CD4-positive, alpha-beta T cell (primary cell): ENCODE results near the gene STARD3. TPM values are rescaled to one million over a fixed set of nuclear protein-coding genes. Genes with fewer than 3 reads are reported as not detected.
"Not testable (repeated sequence)": the region's sequence is repeated elsewhere in the genome, so short reads cannot be mapped to it uniquely, and the experiment has no call there.

Experiments used
- ATAC-seq: fragments of 200-7000 bp; cut with Tn5 transposase; one replicate; pipeline ENCODE4 v1.10.0; 2022; ENCODE audit warnings: mild to moderate bottlenecking; ENCODE audit not compliant: poor library complexity
- CTCF ChIA-PET: fragments of 350-600 bp; sonication (Branson Sonifier 250); formaldehyde crosslinking; loops from one replicate; lab custom pipeline; 2021; ENCODE audit warnings: antibody characterized with exemption, inconsistent platforms; lab: Charles Lee
- POLR2A ChIA-PET: fragments of 350-600 bp; sonication (Branson Sonifier 250); formaldehyde crosslinking; loops from one replicate; lab custom pipeline; 2021; ENCODE audit warnings: antibody characterized with exemption, inconsistent platforms; lab: Charles Lee
- DNase-seq, 14 experiments: peaks; one replicate each; pipeline ENCODE4 v3.0.0-alpha.2; 2013 to 2020; ENCODE audit warnings: mixed read lengths in 2 of 14
- H3K27ac ChIP-seq, 2 donors: one replicate each; pipeline versions ENCODE4 v1.5.1 to v1.7.0; 2013; ENCODE audit warnings: low read length in 2 of 2, low read depth in 1 of 2, mild to moderate bottlenecking in 1 of 2
- H3K27me3 ChIP-seq, 2 experiments: 1 replicate in 1 of 2; 2 replicates in 1 of 2; pipeline versions ENCODE4 v1.6.1 to v1.7.0; 2013; ENCODE audit warnings: low read length in 2 of 2, control low read depth in 1 of 2, mild to moderate bottlenecking in 1 of 2, moderate library complexity in 1 of 2; ENCODE audit not compliant: insufficient read depth in 2 of 2, control insufficient read depth in 1 of 2
- H3K36me3 ChIP-seq: one replicate; pipeline ENCODE4 v1.6.1; 2013; ENCODE audit warnings: low read length, control low read depth; ENCODE audit not compliant: insufficient read depth
- H3K4me1 ChIP-seq: one replicate; pipeline ENCODE4 v1.6.1; 2013; ENCODE audit warnings: low read length, control low read depth; ENCODE audit not compliant: insufficient read depth
- H3K4me3 ChIP-seq: one replicate; pipeline ENCODE4 v1.5.1; 2013; ENCODE audit warnings: mild to moderate bottlenecking, low read length, moderate library complexity
- H3K9me3 ChIP-seq, 2 experiments: 1 replicate in 1 of 2; 2 replicates in 1 of 2; pipeline versions ENCODE4 v1.6.1 to v1.7.0; 2013; ENCODE audit warnings: low read length in 2 of 2, mild to moderate bottlenecking in 2 of 2, control low read depth in 1 of 2, moderate library complexity in 1 of 2; ENCODE audit not compliant: control insufficient read depth in 1 of 2, insufficient read depth in 1 of 2
- H3K27ac Mint-ChIP-seq: one replicate; pipeline ENCODE4 v1.8.0; 2020; ENCODE audit warnings: mixed read lengths
- H3K27me3 Mint-ChIP-seq: one replicate; pipeline ENCODE4 v1.8.0; 2021; ENCODE audit warnings: mixed read lengths
- H3K36me3 Mint-ChIP-seq: one replicate; pipeline ENCODE4 v1.8.0; 2021; ENCODE audit warnings: low read depth, mixed read lengths
- H3K4me1 Mint-ChIP-seq: one replicate; pipeline ENCODE4 v1.8.0; 2021; ENCODE audit warnings: low read depth, mixed read lengths
- H3K4me3 Mint-ChIP-seq: one replicate; pipeline ENCODE4 v1.8.0; 2020; ENCODE audit warnings: mild to moderate bottlenecking, mixed read lengths
- H3K9me3 Mint-ChIP-seq: one replicate; pipeline ENCODE4 v1.8.0; 2020; ENCODE audit warnings: mixed read lengths
- intact Hi-C, 2 experiments: fragments of 100-400 bp; cut with DNase I in 1 of 2; cut with micrococcal nuclease in 1 of 2; formaldehyde crosslinking; loops; one replicate each; pipeline versions ENCODE4 v1.15.1 to v1.9.0; 2023 to 2025; cut with DNase I, micrococcal nuclease
- polyA plus RNA-seq, 2 donors: library from polyadenylated mRNA; unstranded; fragments of 120-200 nt; gene quantifications; one replicate each; pipeline ENCODE4 v1.2.1, GENCODE V29; 2013
- total RNA-seq, 174 experiments: library from RNA in 2 of 174; stranded (reverse) in 2 of 174; gene quantifications; one replicate each; pipeline ENCODE4 v1.2.3 and lab custom pipeline; 2021 to 2026
- TF ChIP-seq, protein P1 (sequence below): fragments of 200-600 bp; IDR thresholded peaks from one replicate; pipeline ENCODE4 v1.8.0; 2022; ENCODE audit warnings: antibody characterized with exemption, mild to moderate bottlenecking

Gene STARD3
- 10 to 100 TPM; 96.5 to 99.9 TPM for total RNA-seq
- polyA plus RNA-seq (2013, experiment 1 of 2) = 54.6 TPM
- 59.7 TPM for polyA plus RNA-seq (2013, experiment 2 of 2)
- total RNA-seq (lab: John Stamatoyannopoulos, UW) = 46.7 to 174 (median 89.3) reads per million in 172 experiments

- intact Hi-C loops = loop anchor here (1.0 to 10.0 kb wide), 6 partner anchors 14 to 344 kb away; partner anchors contain the start of genes IKZF3 (in 1 of the 2), PGAP3 (in 1 of the 2) and PSMD3 (in 1 of the 2)
- POLR2A ChIA-PET = interaction anchor here (0.9 to 1.8 kb wide), 7 partner anchors 9 to 176 kb away, joined by 3 to 8 read pairs (median 4); partner anchors contain the start of genes CDK12 and MIEN1
- Histone ChIP-seq H3K27me3 (peaks cover 0 to 2% of the 10 kb centered on the region in 2 experiments), H3K4me1 (peaks cover 76% of the 10 kb centered on the region), H3K4me3 (peak within 1 kb of the TSS; percentile 94), H3K36me3 (peaks cover 4% of the 10 kb centered on the region), H3K27ac (peak within 1 kb of the TSS; percentile 92 to 94), H3K9me3 (no peaks in the 10 kb centered on the region)
- Mint-ChIP-seq H3K4me3 (peak within 1 kb of the TSS; percentile 97), H3K4me1 (peaks cover 68% of the 10 kb centered on the region), H3K9me3 (no peaks in the 10 kb centered on the region), H3K27ac (peak within 1 kb of the TSS; percentile 91), H3K27me3 (no peaks in the 10 kb centered on the region), H3K36me3 (peaks cover 16% of the 10 kb centered on the region)
- DNase-seq = peak; percentile 84 to 95 (median 88)
- CTCF ChIA-PET = interaction anchor here (2.8 to 4.7 kb wide), 2 partner anchors 15 to 17 kb away, joined by 17 to 58 read pairs; no protein-coding TSS in a partner anchor
- TF ChIP-seq, protein P1, sequence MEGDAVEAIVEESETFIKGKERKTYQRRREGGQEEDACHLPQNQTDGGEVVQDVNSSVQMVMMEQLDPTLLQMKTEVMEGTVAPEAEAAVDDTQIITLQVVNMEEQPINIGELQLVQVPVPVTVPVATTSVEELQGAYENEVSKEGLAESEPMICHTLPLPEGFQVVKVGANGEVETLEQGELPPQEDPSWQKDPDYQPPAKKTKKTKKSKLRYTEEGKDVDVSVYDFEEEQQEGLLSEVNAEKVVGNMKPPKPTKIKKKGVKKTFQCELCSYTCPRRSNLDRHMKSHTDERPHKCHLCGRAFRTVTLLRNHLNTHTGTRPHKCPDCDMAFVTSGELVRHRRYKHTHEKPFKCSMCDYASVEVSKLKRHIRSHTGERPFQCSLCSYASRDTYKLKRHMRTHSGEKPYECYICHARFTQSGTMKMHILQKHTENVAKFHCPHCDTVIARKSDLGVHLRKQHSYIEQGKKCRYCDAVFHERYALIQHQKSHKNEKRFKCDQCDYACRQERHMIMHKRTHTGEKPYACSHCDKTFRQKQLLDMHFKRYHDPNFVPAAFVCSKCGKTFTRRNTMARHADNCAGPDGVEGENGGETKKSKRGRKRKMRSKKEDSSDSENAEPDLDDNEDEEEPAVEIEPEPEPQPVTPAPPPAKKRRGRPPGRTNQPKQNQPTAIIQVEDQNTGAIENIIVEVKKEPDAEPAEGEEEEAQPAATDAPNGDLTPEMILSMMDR = peak; percentile 43
- ATAC-seq = peak; percentile 82
These were observed at the start of gene STARD3 for GRCh38 chr17:39636927-39637736. Gene STARD3, plus strand, starts transcription at chr17:39637144. Its CDS starts 16,388 bp downstream, at chr17:39653532.

- H3K9me3 Mint-ChIP-seq, DNase-seq, H3K4me1 ChIP-seq, ATAC-seq, CTCF ChIA-PET, H3K9me3 ChIP-seq, H3K27ac Mint-ChIP-seq, H3K36me3 ChIP-seq, H3K4me1 Mint-ChIP-seq, H3K4me3 ChIP-seq, H3K4me3 Mint-ChIP-seq, intact Hi-C loops, H3K36me3 Mint-ChIP-seq, H3K27ac ChIP-seq: not testable (repeated sequence)
- POLR2A ChIA-PET = interaction anchor here (0.6 kb wide), 1 partner anchor 89 kb away, joined by 5 read pairs; no protein-coding TSS in a partner anchor
- peaks cover 25 to 34% of the 10 kb centered on the region in 2 experiments for H3K27me3 ChIP-seq
- peaks cover 66% of the 10 kb centered on the region for H3K27me3 Mint-ChIP-seq
These were observed 46.8 kb upstream of the STARD3 start for GRCh38 chr17:39590180-39590579.

- no peak overlapping the region for H3K4me3 ChIP-seq
- H3K4me1 ChIP-seq = peaks cover 7% of the 10 kb centered on the region
- ChIA-PET CTCF (interaction anchor here (0.6 kb wide), 1 partner anchor 296 kb away, joined by 3 read pairs; no protein-coding TSS in a partner anchor), POLR2A (no interaction called here)
- H3K27ac ChIP-seq = no peak overlapping the region
- ATAC-seq (no peak), DNase-seq (peak in 6 of 14 experiments; percentile 10 to 63 (median 38))
- TF ChIP-seq, protein P1 = no peak
- H3K36me3 ChIP-seq = no peaks in the 10 kb centered on the region
- Mint-ChIP-seq H3K27me3 (peaks cover 85% of the 10 kb centered on the region), H3K36me3 (no peaks in the 10 kb centered on the region), H3K4me1 (peaks cover 5% of the 10 kb centered on the region), H3K4me3 (no peak overlapping the region), H3K27ac (no peak overlapping the region), H3K9me3 (peaks cover 4% of the 10 kb centered on the region)
- peaks cover 45 to 48% of the 10 kb centered on the region in 2 experiments for H3K27me3 ChIP-seq
- intact Hi-C loops = no loop called here
- peaks cover 0 to 15% of the 10 kb centered on the region in 2 experiments for H3K9me3 ChIP-seq
These were observed 44.7 kb upstream of the STARD3 start for GRCh38 chr17:39591958-39592954.
